ENCODE data around the gene XPR1. TPM values are rescaled to one million over a fixed set of nuclear protein-coding genes. Genes with fewer than 3 reads are reported as not detected.

The XPR1 gene
- total RNA-seq, 6 experiments from 2014 or later = 25.0 to 44.7 (median 34.0) TPM

DNA sequence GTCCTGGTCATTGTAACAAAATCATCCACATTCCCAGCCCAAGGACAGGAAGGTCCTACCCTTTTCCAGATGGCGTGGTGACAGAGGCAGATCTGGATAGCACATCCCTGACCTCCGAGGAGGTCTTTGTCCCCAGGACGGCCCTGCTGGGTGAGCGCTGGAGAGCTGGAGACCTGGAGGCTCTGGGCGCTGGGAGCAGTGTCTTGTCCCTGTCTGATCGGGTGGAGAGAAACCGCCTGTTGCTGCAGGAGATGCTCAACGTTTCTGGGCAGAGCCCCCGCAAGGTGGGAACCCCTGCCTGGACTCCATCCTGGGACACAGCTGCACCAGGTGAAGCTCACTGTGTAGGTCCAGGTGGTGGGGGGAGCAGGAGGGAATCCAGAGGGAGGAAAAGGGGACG lies 284.9 kb downstream of the XPR1 start:
- Mint-ChIP-seq H3K27me3 (ENCODE audit: insufficient read depth) (peaks cover 4% of the 10 kb centered on the region), H3K4me1 (ENCODE audit: low read depth) (peaks cover 14% of the 10 kb centered on the region), H3K27ac (no peak overlapping the region), H3K9me3 (no peaks in the 10 kb centered on the region), H3K4me3 (no peak overlapping the region), H3K36me3 (ENCODE audit: low read depth) (no peaks in the 10 kb centered on the region)
- no peak for DNase-seq
- TF ChIP-seq, protein P1, sequence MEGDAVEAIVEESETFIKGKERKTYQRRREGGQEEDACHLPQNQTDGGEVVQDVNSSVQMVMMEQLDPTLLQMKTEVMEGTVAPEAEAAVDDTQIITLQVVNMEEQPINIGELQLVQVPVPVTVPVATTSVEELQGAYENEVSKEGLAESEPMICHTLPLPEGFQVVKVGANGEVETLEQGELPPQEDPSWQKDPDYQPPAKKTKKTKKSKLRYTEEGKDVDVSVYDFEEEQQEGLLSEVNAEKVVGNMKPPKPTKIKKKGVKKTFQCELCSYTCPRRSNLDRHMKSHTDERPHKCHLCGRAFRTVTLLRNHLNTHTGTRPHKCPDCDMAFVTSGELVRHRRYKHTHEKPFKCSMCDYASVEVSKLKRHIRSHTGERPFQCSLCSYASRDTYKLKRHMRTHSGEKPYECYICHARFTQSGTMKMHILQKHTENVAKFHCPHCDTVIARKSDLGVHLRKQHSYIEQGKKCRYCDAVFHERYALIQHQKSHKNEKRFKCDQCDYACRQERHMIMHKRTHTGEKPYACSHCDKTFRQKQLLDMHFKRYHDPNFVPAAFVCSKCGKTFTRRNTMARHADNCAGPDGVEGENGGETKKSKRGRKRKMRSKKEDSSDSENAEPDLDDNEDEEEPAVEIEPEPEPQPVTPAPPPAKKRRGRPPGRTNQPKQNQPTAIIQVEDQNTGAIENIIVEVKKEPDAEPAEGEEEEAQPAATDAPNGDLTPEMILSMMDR (IDR thresholded peaks at IDR 0.05) = no peak

DNA sequence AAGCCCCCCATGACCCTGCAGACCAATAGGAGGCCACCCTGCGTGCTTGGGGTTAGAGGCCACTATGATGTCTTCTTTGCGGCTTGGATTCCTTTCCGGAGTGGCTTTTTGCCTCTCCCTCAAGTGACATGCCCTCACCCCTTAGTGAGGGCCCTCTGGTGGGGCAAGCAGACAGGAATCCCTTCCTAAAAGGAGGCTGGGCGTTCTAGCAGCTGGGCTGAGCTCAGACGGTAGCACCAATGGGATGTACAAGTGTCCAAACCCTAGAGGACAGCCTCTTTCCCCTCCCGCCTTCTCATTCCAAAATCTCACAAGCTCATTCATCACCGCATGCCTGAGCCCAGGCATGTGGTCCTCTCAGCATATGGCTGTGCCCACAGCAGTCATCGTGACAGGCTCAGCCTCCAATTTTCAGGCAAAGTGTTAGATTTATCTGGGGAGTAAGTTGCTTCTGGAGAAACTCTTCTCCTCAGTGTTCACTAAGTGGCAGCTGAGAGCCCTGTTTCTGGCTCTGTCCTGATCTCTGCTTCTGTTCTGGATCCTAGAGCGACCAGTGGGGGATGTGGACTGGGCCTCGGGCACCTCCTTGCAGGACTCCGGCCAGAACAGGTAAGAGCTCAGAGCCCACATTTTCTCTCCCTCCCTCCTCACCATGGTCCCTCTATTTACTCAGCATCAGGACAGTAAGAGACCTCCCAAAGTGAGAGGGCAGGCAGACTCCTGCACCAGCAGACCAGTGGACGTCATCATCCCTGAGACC lies 285.7 kb downstream of the XPR1 start:
- Mint-ChIP-seq H3K27me3 (ENCODE audit: insufficient read depth) (peaks cover 4% of the 10 kb centered on the region), H3K4me3 (no peak overlapping the region), H3K9me3 (no peaks in the 10 kb centered on the region), H3K4me1 (ENCODE audit: low read depth) (peaks cover 11% of the 10 kb centered on the region), H3K27ac (no peak overlapping the region), H3K36me3 (ENCODE audit: low read depth) (no peaks in the 10 kb centered on the region)
- TF ChIP-seq, protein P1 (IDR thresholded peaks at IDR 0.05) = peak; percentile 14; the same call in 1 of the 2 replicates
- DNase-seq = no peak

GRCh38 chr1:180918519-180918918 lies 286.7 kb downstream of the XPR1 start:
- no peak for DNase-seq
- peaks cover 1% of the 10 kb centered on the region for H3K27me3 Mint-ChIP-seq (ENCODE audit: insufficient read depth)
- no peaks in the 10 kb centered on the region for H3K9me3 Mint-ChIP-seq
- H3K4me1 Mint-ChIP-seq (ENCODE audit: low read depth) = peaks cover 15% of the 10 kb centered on the region
- no peak overlapping the region for H3K4me3 Mint-ChIP-seq
- TF ChIP-seq, protein P1 (IDR thresholded peaks at IDR 0.05) = no peak
- no peaks in the 10 kb centered on the region for H3K36me3 Mint-ChIP-seq (ENCODE audit: low read depth)
- H3K27ac Mint-ChIP-seq = no peak overlapping the region

DNA sequence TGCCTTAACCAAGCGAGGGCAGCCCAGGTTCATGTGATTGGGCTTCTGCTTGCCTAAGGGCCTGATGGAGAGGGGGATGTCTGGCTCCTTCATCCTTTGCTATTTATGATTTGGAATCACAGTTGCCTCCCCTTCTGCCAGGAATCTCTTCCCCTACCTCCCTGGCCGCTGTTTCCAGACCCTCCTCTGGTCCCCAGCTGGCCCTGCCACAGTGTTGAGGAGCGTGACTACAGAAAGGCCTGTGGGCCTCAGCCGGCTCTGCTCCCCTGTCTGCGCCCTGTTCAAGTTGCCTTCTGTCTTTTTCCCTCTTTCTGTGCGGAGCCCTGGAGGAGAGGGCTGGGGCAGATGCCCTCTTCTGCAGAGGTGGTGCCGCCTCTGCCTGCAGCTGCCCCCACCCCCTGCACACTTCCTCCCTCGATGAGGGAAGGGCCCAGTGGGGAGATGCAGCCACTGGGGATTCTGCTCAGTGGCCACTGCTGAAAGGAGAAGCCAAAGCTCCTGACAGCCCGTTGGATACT lies 287.4 kb downstream of the XPR1 start:
- Mint-ChIP-seq H3K27me3 (ENCODE audit: insufficient read depth) (no peaks in the 10 kb centered on the region; the same call in 1 of the 2 replicates), H3K4me3 (no peak overlapping the region), H3K27ac (no peak overlapping the region), H3K36me3 (ENCODE audit: low read depth) (no peaks in the 10 kb centered on the region), H3K4me1 (ENCODE audit: low read depth) (peaks cover 13% of the 10 kb centered on the region), H3K9me3 (no peaks in the 10 kb centered on the region)
- TF ChIP-seq, protein P1 (IDR thresholded peaks at IDR 0.05) = no peak
- DNase-seq = no peak

GRCh38 chr1:180920193-180920592 lies 288.4 kb downstream of the XPR1 start:
- Mint-ChIP-seq H3K4me3 (no peak overlapping the region), H3K4me1 (ENCODE audit: low read depth) (peaks cover 13% of the 10 kb centered on the region), H3K9me3 (no peaks in the 10 kb centered on the region), H3K36me3 (ENCODE audit: low read depth) (no peaks in the 10 kb centered on the region), H3K27ac (no peak overlapping the region), H3K27me3 (ENCODE audit: insufficient read depth) (no peaks in the 10 kb centered on the region; the same call in 1 of the 2 replicates)
- TF ChIP-seq, protein P1 (IDR thresholded peaks at IDR 0.05) = no peak
- no peak for DNase-seq

Measured in HFFc6 (cell line).